Amniotic epithelial cell (primary cell): Measurements from ENCODE around the gene KIF5B.
A peak's percentile ranks its signal among the peaks of the same experiment; 100 is the strongest.

ENCODE experiments used
- DNase-seq: peaks from one replicate; pipeline ENCODE4 v3.0.0-alpha.2; 2010; ENCODE audit warnings: low read depth

Gene KIF5B

GRCh38 chr10:31961277-31962074 lies 94.7 kb downstream of the KIF5B start:
- peak; percentile 36 for DNase-seq

- DNase-seq = no peak
These were observed 96.6 kb downstream of the KIF5B start for GRCh38 chr10:31959461-31960173.
